ENCODE data around the gene DSCAML1.

- TF ChIP-seq CBX5 (IDR thresholded peaks at IDR 0.05; ENCODE audit: low read depth) (no peak), NFYA (IDR thresholded peaks at IDR 0.05; ENCODE audit: borderline replicate concordance, low read depth, low read length) (no peak), TARDBP (IDR thresholded peaks at IDR 0.05; ENCODE audit: borderline replicate concordance) (no peak), CBX3 (IDR thresholded peaks at IDR 0.05; ENCODE audit: borderline replicate concordance, low read depth) (no peak), CTCF (IDR thresholded peaks at IDR 0.05 in 2 of 3, conservative IDR thresholded peaks at IDR 0.05 in 1 of 3; ENCODE audit: control insufficient read depth in 2 of 3, extremely low read depth in 1 of 3, insufficient read depth in 1 of 3, low read depth in 3 of 3, low read length in 3 of 3) (no peak), PAX5 (IDR thresholded peaks at IDR 0.05; ENCODE audit: borderline replicate concordance, low read depth, low read length) (no peak), EP300 (IDR thresholded peaks at IDR 0.05; ENCODE audit: borderline replicate concordance in 1 of 2, control insufficient read depth in 1 of 2, low read depth in 2 of 2, low read length in 2 of 2) (no peak)
Measured at GRCh38 chr11:117489999-117490679, 306.9 kb downstream of the DSCAML1 start.

Measured in GM12878 (cell line).